ENCODE measurements around the gene NOX3. TPM values are rescaled to one million over a fixed set of nuclear protein-coding genes. Genes with fewer than 3 reads are reported as not detected.
"Not testable (repeated sequence)": the region's sequence is repeated elsewhere in the genome, so short reads cannot be mapped to it uniquely, and the experiment has no call there.

The NOX3 gene
- total RNA-seq, 1 experiment from 2014 or later = not detected

DNA sequence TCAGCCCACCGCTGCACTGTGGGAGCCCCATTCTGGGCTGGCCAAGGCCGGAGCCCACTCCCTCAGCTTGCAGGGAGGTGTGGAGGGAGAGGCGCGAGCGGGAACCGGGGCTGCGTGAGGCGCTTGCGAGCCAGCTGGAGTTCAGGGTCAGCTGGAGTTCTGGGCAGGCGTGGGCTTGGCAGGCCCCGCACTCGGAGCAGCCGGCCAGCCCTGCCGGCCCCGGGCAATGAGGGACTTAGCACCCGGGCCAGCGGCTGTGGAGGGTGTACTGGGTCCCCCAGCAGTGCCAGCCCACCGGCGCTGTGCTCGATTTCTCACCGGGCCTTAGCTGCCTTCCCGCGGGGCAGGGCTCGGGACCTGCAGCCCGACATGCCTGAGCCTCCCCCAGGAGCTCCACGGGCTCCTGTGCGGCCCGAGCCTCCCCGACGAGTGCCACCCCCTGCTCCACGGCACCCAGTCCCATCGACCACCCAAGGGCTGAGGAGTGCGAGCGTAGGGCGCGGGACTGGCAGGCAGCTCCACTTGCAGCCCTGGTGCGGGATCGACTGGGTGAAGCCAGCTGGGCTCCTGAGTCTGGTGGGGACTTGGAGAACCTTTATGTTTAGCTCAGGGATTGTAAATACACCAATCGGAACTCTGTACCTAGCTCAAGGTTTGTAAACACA lies 92.5 kb downstream of the NOX3 start:
- not testable (repeated sequence) for H3K27me3 Mint-ChIP-seq (ENCODE audit: low read depth); H4K20me1 ChIP-seq (ENCODE audit: control insufficient read depth, insufficient read depth, insufficient read length); H3K18ac ChIP-seq (ENCODE audit: insufficient read length, low read depth, low read length); H3K23ac ChIP-seq (ENCODE audit: insufficient read length, low read depth, low read length); H4K91ac ChIP-seq (ENCODE audit: insufficient read length, low read depth, low read length); H3K4me2 ChIP-seq (ENCODE audit: insufficient read depth, insufficient read length, low read length); H3K4ac ChIP-seq (ENCODE audit: low read depth, low read length); H3T11ph ChIP-seq (ENCODE audit: low read length); H2BK5ac ChIP-seq (ENCODE audit: insufficient read length, low read length); H3K4me3 Mint-ChIP-seq; H3K27ac Mint-ChIP-seq; H2BK20ac ChIP-seq (ENCODE audit: low read depth, low read length, poor library complexity, severe bottlenecking); H2AFZ ChIP-seq (ENCODE audit: low read length); H3K23me2 ChIP-seq (ENCODE audit: insufficient read length, low read depth, low read length, poor library complexity, severe bottlenecking); H2BK120ac ChIP-seq (ENCODE audit: low read depth, low read length, poor library complexity, severe bottlenecking); H4K5ac ChIP-seq (ENCODE audit: insufficient read length, low read depth, low read length); H3K36me3 Mint-ChIP-seq (ENCODE audit: insufficient read depth in 1 of 3, low read depth in 3 of 3); H3K27ac ChIP-seq (ENCODE audit: insufficient read length, low read depth, low read length); H3K27me3 ChIP-seq (ENCODE audit: insufficient read depth, low read length); DNase-seq; H3K4me1 ChIP-seq (ENCODE audit: insufficient read depth, low read length); H2AK5ac ChIP-seq (ENCODE audit: insufficient read length, low read length); H4K8ac ChIP-seq (replicated peaks; ENCODE audit: insufficient read length, low read depth, low read length); H3K9me3 ChIP-seq (ENCODE audit: control insufficient read depth, low read depth, low read length); H3K79me1 ChIP-seq (ENCODE audit: insufficient read depth, low read depth, low read length, poor library complexity, severe bottlenecking); H2BK15ac ChIP-seq (ENCODE audit: low read depth, low read length); H3K9me3 Mint-ChIP-seq; H3K14ac ChIP-seq (ENCODE audit: insufficient read depth, low read length); H2BK12ac ChIP-seq (ENCODE audit: insufficient read length, low read depth, low read length); H3K79me2 ChIP-seq (ENCODE audit: insufficient read depth, low read length); H3K56ac ChIP-seq (ENCODE audit: insufficient read length, low read depth, low read length); H3K9ac ChIP-seq (ENCODE audit: extremely low read depth, insufficient read length, low read length)
- peaks cover 16% of the 10 kb centered on the region in 2 experiments for H3K4me1 Mint-ChIP-seq
- no CpG with 5 or more reads among the region's 39 CpGs for WGBS (ENCODE audit: extremely low coverage, insufficient read length, low lambda C conversion rate)
